T-helper 2 cell treated with Interferon-gamma antibody and Interleukin-4, amounts not matched to agents 5 μg/mL and 100 μg/mL, for 36 hours (primary cell): ENCODE data around the gene PDE11A.
A peak's percentile ranks its signal among the peaks of the same experiment; 100 is the strongest.
"Not testable (repeated sequence)": the region's sequence is repeated elsewhere in the genome, so short reads cannot be mapped to it uniquely, and the experiment has no call there.

Experiments
- DNase-seq: peaks from one replicate; pipeline ENCODE4 v3.0.0; 2021; ENCODE audit warnings: low spot score
- H3K27ac Mint-ChIP-seq: one replicate; pipeline ENCODE4 v1.8.0; 2021; ENCODE audit warnings: mild to moderate bottlenecking, mixed read lengths
- H3K27me3 Mint-ChIP-seq: one replicate; pipeline ENCODE4 v1.8.0; 2021; ENCODE audit warnings: low read depth, mixed read lengths
- H3K36me3 Mint-ChIP-seq: one replicate; pipeline ENCODE4 v1.8.0; 2021; ENCODE audit warnings: low read depth, mixed read lengths
- H3K4me1 Mint-ChIP-seq: one replicate; pipeline ENCODE4 v1.8.0; 2021; ENCODE audit warnings: low read depth, mixed read lengths
- H3K4me3 Mint-ChIP-seq: one replicate; pipeline ENCODE4 v1.8.0; 2022; ENCODE audit warnings: mild to moderate bottlenecking, moderate library complexity, mixed read lengths
- H3K9me3 Mint-ChIP-seq: one replicate; pipeline ENCODE4 v1.8.0; 2021; ENCODE audit warnings: mixed read lengths

PDE11A gene

DNA sequence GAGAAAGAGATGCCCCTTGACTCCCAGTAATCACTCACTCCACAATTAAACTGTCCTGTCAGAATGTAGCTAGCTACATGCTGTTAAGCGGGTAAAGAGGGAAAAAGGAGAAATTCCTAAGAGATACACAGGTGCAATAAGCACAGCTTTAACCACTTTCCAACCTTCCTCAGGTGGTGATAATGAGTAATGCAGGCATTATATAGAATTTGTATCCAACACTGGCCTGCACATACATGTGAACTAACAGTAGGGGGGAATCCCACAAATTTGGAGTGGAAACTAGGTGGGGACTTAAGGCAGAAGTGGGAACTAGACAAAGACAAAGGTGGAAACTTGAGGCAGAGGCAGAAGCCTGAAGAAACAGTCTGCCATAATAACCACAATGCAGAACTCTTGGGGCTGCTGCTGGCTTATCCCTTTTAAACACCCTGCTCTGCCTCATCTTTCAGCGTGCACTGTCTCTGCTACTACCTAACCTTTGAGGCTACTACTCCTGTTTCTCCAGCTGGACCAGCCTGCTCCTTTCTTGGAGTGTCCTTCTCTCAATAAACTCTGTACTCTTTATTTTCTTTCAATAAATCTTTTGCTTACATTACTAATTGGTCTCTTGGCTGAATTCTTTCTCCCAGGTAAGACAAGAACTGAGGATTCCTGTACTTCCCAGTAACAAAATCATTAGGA is 259.7 kb downstream of the PDE11A start:
- Mint-ChIP-seq H3K4me1 (no peaks in the 10 kb centered on the region), H3K27ac (no peak overlapping the region), H3K36me3 (no peaks in the 10 kb centered on the region), H3K4me3 (no peak overlapping the region), H3K27me3 (peaks cover 7% of the 10 kb centered on the region), H3K9me3 (no peaks in the 10 kb centered on the region)
- no peak for DNase-seq

GRCh38 chr2:177810906-177811305 is 261.7 kb downstream of the PDE11A start:
- no peaks in the 10 kb centered on the region for H3K9me3 Mint-ChIP-seq
- no peaks in the 10 kb centered on the region for H3K36me3 Mint-ChIP-seq
- no peak overlapping the region for H3K4me3 Mint-ChIP-seq
- DNase-seq: no peak
- H3K27ac Mint-ChIP-seq: no peak overlapping the region
- H3K4me1 Mint-ChIP-seq: no peaks in the 10 kb centered on the region
- H3K27me3 Mint-ChIP-seq: peaks cover 5% of the 10 kb centered on the region

GRCh38 chr2:177808984-177809809 is 263.4 kb downstream of the PDE11A start:
- H3K4me3 Mint-ChIP-seq: no peak overlapping the region
- no peaks in the 10 kb centered on the region for H3K36me3 Mint-ChIP-seq
- H3K27me3 Mint-ChIP-seq: peaks cover 8% of the 10 kb centered on the region
- no peak overlapping the region for H3K27ac Mint-ChIP-seq
- H3K9me3 Mint-ChIP-seq: no peaks in the 10 kb centered on the region
- H3K4me1 Mint-ChIP-seq: no peaks in the 10 kb centered on the region
- DNase-seq: no peak

- Mint-ChIP-seq H3K27me3 (peaks cover 18% of the 10 kb centered on the region), H3K4me3 (no peak overlapping the region), H3K36me3 (no peaks in the 10 kb centered on the region), H3K4me1 (no peaks in the 10 kb centered on the region), H3K27ac (no peak overlapping the region), H3K9me3 (no peaks in the 10 kb centered on the region)
- no peak for DNase-seq
Measured at GRCh38 chr2:177806025-177806424, 266.6 kb downstream of the PDE11A start.

GRCh38 chr2:177799531-177799930 is 273.0 kb downstream of the PDE11A start:
- Mint-ChIP-seq H3K4me1 (no peaks in the 10 kb centered on the region), H3K27me3 (peaks cover 24% of the 10 kb centered on the region), H3K9me3 (no peaks in the 10 kb centered on the region), H3K4me3 (no peak overlapping the region), H3K36me3 (no peaks in the 10 kb centered on the region), H3K27ac (no peak overlapping the region)
- no peak for DNase-seq

DNA sequence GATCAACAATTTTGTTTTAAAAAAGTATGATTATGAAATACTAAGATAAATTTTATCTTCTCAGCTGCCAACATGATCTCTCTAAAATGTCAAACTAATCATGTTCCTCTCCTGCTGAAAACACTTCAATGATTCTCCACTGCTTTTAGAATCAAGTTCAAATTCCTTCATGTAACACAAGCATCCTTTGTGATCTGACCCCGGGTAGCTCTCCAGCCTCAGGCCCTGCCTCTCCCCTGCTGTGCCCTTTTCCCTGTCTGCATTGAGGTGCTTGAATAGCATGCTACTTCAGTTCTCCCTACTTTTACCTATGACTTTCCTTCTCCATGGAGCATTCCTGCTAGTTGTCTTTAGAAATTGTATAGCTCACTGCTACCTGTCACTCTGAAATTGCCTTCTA is 274.8 kb downstream of the PDE11A start:
- DNase-seq: no peak

GRCh38 chr2:177796654-177797415 is 275.7 kb downstream of the PDE11A start:
- Mint-ChIP-seq H3K36me3 (no peaks in the 10 kb centered on the region), H3K27ac (no peak overlapping the region), H3K4me3 (no peak overlapping the region), H3K4me1 (no peaks in the 10 kb centered on the region), H3K27me3 (peaks cover 13% of the 10 kb centered on the region), H3K9me3 (no peaks in the 10 kb centered on the region)
- no peak for DNase-seq

More for the DNA sequence above, 274.8 kb downstream of the PDE11A start:
- Mint-ChIP-seq H3K27me3 (peaks cover 18% of the 10 kb centered on the region), H3K4me1 (no peaks in the 10 kb centered on the region), H3K9me3 (no peaks in the 10 kb centered on the region), H3K4me3 (no peak overlapping the region), H3K36me3 (no peaks in the 10 kb centered on the region), H3K27ac (no peak overlapping the region)

DNA sequence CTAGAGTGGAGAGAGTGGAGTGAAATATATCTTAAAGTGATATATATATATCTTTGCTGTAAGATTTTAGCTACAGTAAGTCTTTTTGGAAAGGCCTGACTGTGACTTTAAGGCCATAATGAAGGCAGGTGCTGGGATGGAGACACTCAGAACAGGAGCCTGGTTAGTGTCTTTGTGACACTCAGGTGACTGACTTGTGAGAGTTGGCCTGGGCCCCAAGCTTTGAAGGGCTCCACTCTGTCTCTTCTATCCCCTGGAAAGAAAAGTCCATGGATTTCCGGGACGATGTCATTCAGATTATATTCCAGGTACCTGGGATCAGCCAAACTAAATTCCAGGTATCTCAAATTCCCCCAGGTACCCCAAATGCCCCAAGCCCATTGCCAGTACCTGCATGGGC is 276.6 kb downstream of the PDE11A start:
- no peak for DNase-seq
- Mint-ChIP-seq H3K9me3 (no peaks in the 10 kb centered on the region), H3K36me3 (no peaks in the 10 kb centered on the region), H3K4me3 (no peak overlapping the region), H3K4me1 (no peaks in the 10 kb centered on the region), H3K27me3 (peaks cover 12% of the 10 kb centered on the region), H3K27ac (no peak overlapping the region)

DNA sequence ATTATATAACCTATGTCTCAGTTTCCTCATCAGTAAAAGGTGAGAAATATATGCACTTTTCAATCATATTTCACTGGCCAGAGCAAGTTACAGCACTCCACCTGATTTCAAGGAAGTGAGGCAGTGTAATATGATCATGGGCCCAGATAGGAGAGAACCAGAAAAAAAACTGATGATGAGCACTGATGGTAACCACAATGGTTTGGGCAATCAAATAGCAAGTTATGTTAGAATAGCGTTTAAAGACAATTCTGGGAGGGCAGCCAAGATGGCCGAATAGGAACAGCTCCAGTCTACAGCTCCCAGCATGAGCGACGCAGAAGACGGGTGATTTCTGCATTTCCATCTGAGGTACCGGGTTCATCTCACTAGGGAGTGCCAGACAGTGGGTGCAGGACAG is 287.4 kb downstream of the PDE11A start:
- H3K27ac Mint-ChIP-seq: not testable (repeated sequence)

GRCh38 chr2:177784745-177785067 is 287.9 kb downstream of the PDE11A start:
- DNase-seq: no peak
- Mint-ChIP-seq H3K4me3 (peak overlapping the region; percentile 51), H3K9me3 (peaks cover 5% of the 10 kb centered on the region), H3K4me1 (peaks cover 27% of the 10 kb centered on the region), H3K36me3 (no peaks in the 10 kb centered on the region), H3K27ac (peak overlapping the region; percentile 72), H3K27me3 (peaks cover 7% of the 10 kb centered on the region)

More for the DNA sequence above, 287.4 kb downstream of the PDE11A start:
- Mint-ChIP-seq H3K4me3 (peak overlapping the region; percentile 2), H3K4me1 (peaks cover 27% of the 10 kb centered on the region)
- not testable (repeated sequence) for DNase-seq, H3K36me3 Mint-ChIP-seq, H3K27me3 Mint-ChIP-seq, H3K9me3 Mint-ChIP-seq

DNA sequence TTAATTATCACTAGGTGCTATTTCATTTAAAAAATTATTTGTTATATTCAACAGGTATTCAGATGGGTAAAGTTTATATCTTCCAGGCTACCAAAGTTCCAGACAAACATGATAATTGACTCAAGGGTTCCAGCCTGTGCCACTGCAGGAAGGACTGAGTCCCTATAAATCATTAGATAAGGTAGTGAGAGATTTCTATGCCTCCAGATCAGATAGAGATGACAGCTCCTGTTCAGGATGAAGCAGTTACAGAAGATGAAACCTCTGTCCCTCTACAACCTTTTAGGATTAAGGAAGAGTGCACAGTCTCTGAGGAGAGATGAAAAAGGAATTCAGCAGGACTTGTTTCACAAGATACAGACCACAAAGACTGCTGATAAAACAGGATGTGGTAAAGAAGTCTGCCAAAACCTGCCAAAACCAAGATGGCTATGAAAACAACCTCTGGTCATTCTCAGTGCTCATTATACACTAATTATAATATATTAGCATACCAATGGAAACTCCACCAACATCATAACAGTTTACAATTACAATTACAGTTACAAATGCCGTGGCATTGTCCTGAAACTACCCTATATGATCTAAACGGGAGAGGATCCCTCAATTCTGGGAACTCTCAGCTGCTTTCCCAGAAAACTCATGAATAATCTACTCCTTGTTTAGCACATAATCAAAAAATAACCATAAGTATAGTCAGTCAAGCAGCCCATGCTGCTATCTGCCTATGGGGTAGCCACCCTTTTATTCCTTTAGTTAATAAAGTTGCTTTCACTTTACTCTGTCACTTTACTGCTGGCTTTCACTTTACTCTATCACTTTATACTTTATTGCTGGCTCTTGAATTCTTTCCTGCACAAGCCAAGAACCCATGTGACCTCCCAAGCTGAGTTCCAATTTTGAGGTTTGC is 288.5 kb downstream of the PDE11A start:
- DNase-seq: no peak
- H3K27ac Mint-ChIP-seq: peak overlapping the region; percentile 72
- H3K27me3 Mint-ChIP-seq: peaks cover 7% of the 10 kb centered on the region
- no peaks in the 10 kb centered on the region for H3K36me3 Mint-ChIP-seq
- peak overlapping the region; percentile 51 for H3K4me3 Mint-ChIP-seq
- peaks cover 5% of the 10 kb centered on the region for H3K9me3 Mint-ChIP-seq
- peaks cover 27% of the 10 kb centered on the region for H3K4me1 Mint-ChIP-seq

- Mint-ChIP-seq H3K4me3 (no peak overlapping the region), H3K27me3 (peaks cover 7% of the 10 kb centered on the region), H3K36me3 (no peaks in the 10 kb centered on the region), H3K27ac (no peak overlapping the region), H3K4me1 (peaks cover 27% of the 10 kb centered on the region), H3K9me3 (peaks cover 5% of the 10 kb centered on the region)
- no peak for DNase-seq
Measured at GRCh38 chr2:177783091-177783490, 289.5 kb downstream of the PDE11A start.

GRCh38 chr2:177782613-177783012 is 290.0 kb downstream of the PDE11A start:
- DNase-seq: no peak
- Mint-ChIP-seq H3K27me3 (peaks cover 6% of the 10 kb centered on the region), H3K4me3 (no peak overlapping the region), H3K9me3 (peaks cover 5% of the 10 kb centered on the region), H3K4me1 (peaks cover 27% of the 10 kb centered on the region), H3K36me3 (no peaks in the 10 kb centered on the region), H3K27ac (no peak overlapping the region)
